SJSA1 (cell line): ENCODE results near the gene ABR. TPM values are rescaled to one million over a fixed set of nuclear protein-coding genes. Genes with fewer than 3 reads are reported as not detected.
"Not testable (repeated sequence)": the region's sequence is repeated elsewhere in the genome, so short reads cannot be mapped to it uniquely, and the experiment has no call there.

Experiments used
- DNase-seq, 2 experiments: peaks; one replicate each; pipeline ENCODE4 v3.0.0-alpha.2; 2015 to 2020; ENCODE audit warnings: low spot score in 2 of 2, low read depth in 1 of 2
- H3K27ac ChIP-seq: fragments of 250-450 bp; sonication (Bioruptor Pico); 2 replicates; pipeline ENCODE4 v1.5.1; 2020; ENCODE audit warnings: mild to moderate bottlenecking, moderate library complexity
- H3K27me3 ChIP-seq: fragments of 250-450 bp; sonication (Bioruptor Pico); replicated peaks from 2 replicates; pipeline ENCODE4 v1.5.1; 2020; ENCODE audit warnings: mild to moderate bottlenecking, moderate library complexity
- H3K36me3 ChIP-seq: fragments of 250-450 bp; sonication (Bioruptor Pico); 2 replicates; pipeline ENCODE4 v1.5.1; 2020; ENCODE audit warnings: mild to moderate bottlenecking
- H3K4me1 ChIP-seq: fragments of 250-450 bp; sonication (Bioruptor Pico); replicated peaks from 2 replicates; pipeline ENCODE4 v1.6.1; 2021; ENCODE audit warnings: mild to moderate bottlenecking
- H3K4me3 ChIP-seq: fragments of 250-450 bp; sonication (Bioruptor Pico); 2 replicates; pipeline ENCODE4 v1.5.1; 2020; ENCODE audit warnings: mild to moderate bottlenecking
- H3K9me3 ChIP-seq: fragments of 250-450 bp; sonication (Bioruptor Pico); replicated peaks from 2 replicates; pipeline ENCODE4 v1.5.1; 2020; ENCODE audit warnings: mild to moderate bottlenecking
- total RNA-seq: library from RNA; depleted of rRNA; stranded (reverse); fragments of >200 nt; shearing (Covaris generic); gene quantifications from 2 replicates; pipeline ENCODE4 v1.2.3, GENCODE V29; 2014

Gene ABR
- total RNA-seq, 1 experiment from 2014 or later = 16.7 TPM

- no peak for DNase-seq
- no peaks in the 10 kb centered on the region for H3K9me3 ChIP-seq
- H3K36me3 ChIP-seq = no peaks in the 10 kb centered on the region
- H3K27me3 ChIP-seq = no peaks in the 10 kb centered on the region
- H3K27ac ChIP-seq = no peak overlapping the region
- no peaks in the 10 kb centered on the region for H3K4me1 ChIP-seq
- no peak overlapping the region for H3K4me3 ChIP-seq
Observed at GRCh38 chr17:986322-986929, 193.4 kb downstream of the ABR start.

- H3K36me3 ChIP-seq = no peaks in the 10 kb centered on the region; the same call in 1 of the 2 replicates
- no peak overlapping the region for H3K4me3 ChIP-seq
- H3K4me1 ChIP-seq = peaks cover 9% of the 10 kb centered on the region
- no peak for DNase-seq
- H3K27ac ChIP-seq = no peak overlapping the region
- no peaks in the 10 kb centered on the region for H3K9me3 ChIP-seq
- no peaks in the 10 kb centered on the region for H3K27me3 ChIP-seq
Observed at GRCh38 chr17:983921-984320, 195.9 kb downstream of the ABR start.

- H3K4me1 ChIP-seq = peaks cover 20% of the 10 kb centered on the region
- no peak for DNase-seq
- peaks cover 7% of the 10 kb centered on the region; the same call in 1 of the 2 replicates for H3K36me3 ChIP-seq
- no peak overlapping the region for H3K27ac ChIP-seq
- H3K4me3 ChIP-seq = no peak overlapping the region
- peaks cover 6% of the 10 kb centered on the region; the same call in 1 of the 2 replicates for H3K27me3 ChIP-seq
- no peaks in the 10 kb centered on the region for H3K9me3 ChIP-seq
Observed at GRCh38 chr17:981292-981658, 198.5 kb downstream of the ABR start.

GRCh38 chr17:980406-981291, 199.1 kb downstream of the ABR start:
- peaks cover 6% of the 10 kb centered on the region; the same call in 1 of the 2 replicates for H3K27me3 ChIP-seq
- peak; percentile 70 to 76 for DNase-seq
- H3K36me3 ChIP-seq = peaks cover 7% of the 10 kb centered on the region; the same call in 1 of the 2 replicates
- no peaks in the 10 kb centered on the region for H3K9me3 ChIP-seq
- H3K4me3 ChIP-seq = no peak overlapping the region
- H3K4me1 ChIP-seq = peaks cover 20% of the 10 kb centered on the region
- H3K27ac ChIP-seq = no peak overlapping the region

GRCh38 chr17:979539-980405, 200.0 kb downstream of the ABR start, which contains the start of gene NXN:
TSS of gene NXN (minus strand) at chr17:979776.
- peaks cover 7% of the 10 kb centered on the region; the same call in 1 of the 2 replicates for H3K36me3 ChIP-seq
- H3K27ac ChIP-seq = peak within 1 kb of the TSS; percentile 45; the same call in 1 of the 2 replicates
- no peaks in the 10 kb centered on the region for H3K9me3 ChIP-seq
- peaks cover 6% of the 10 kb centered on the region; the same call in 1 of the 2 replicates for H3K27me3 ChIP-seq
- H3K4me1 ChIP-seq = peaks cover 20% of the 10 kb centered on the region
- peak within 1 kb of the TSS; percentile 97 for H3K4me3 ChIP-seq
- peak; percentile 78 to 91 for DNase-seq

- H3K36me3 ChIP-seq = peaks cover 7% of the 10 kb centered on the region; the same call in 1 of the 2 replicates
- H3K27ac ChIP-seq = no peak overlapping the region; the same call in 1 of the 2 replicates
- peaks cover 20% of the 10 kb centered on the region for H3K4me1 ChIP-seq
- no peaks in the 10 kb centered on the region for H3K9me3 ChIP-seq
- peaks cover 6% of the 10 kb centered on the region; the same call in 1 of the 2 replicates for H3K27me3 ChIP-seq
- no peak for DNase-seq
- peak overlapping the region; percentile 97 for H3K4me3 ChIP-seq
Observed at GRCh38 chr17:979212-979538, 200.6 kb downstream of the ABR start.

GRCh38 chr17:978103-979093, 201.4 kb downstream of the ABR start:
- DNase-seq = peak; percentile 37 to 51
- H3K4me3 ChIP-seq = peak overlapping the region; percentile 97
- peaks cover 20% of the 10 kb centered on the region for H3K4me1 ChIP-seq
- H3K27ac ChIP-seq = peak overlapping the region; percentile 45; the same call in 1 of the 2 replicates
- H3K27me3 ChIP-seq = peaks cover 6% of the 10 kb centered on the region; the same call in 1 of the 2 replicates
- no peaks in the 10 kb centered on the region for H3K9me3 ChIP-seq
- H3K36me3 ChIP-seq = peaks cover 7% of the 10 kb centered on the region; the same call in 1 of the 2 replicates

GRCh38 chr17:977166-977565, 202.6 kb downstream of the ABR start:
- peaks cover 20% of the 10 kb centered on the region for H3K4me1 ChIP-seq
- H3K9me3 ChIP-seq = no peaks in the 10 kb centered on the region
- no peak for DNase-seq
- H3K4me3 ChIP-seq = no peak overlapping the region
- peaks cover 6% of the 10 kb centered on the region; the same call in 1 of the 2 replicates for H3K27me3 ChIP-seq
- H3K27ac ChIP-seq = no peak overlapping the region
- H3K36me3 ChIP-seq = peaks cover 7% of the 10 kb centered on the region; the same call in 1 of the 2 replicates

- DNase-seq = no peak
- H3K27me3 ChIP-seq = peaks cover 6% of the 10 kb centered on the region; the same call in 1 of the 2 replicates
- H3K9me3 ChIP-seq = no peaks in the 10 kb centered on the region
- peaks cover 7% of the 10 kb centered on the region; the same call in 1 of the 2 replicates for H3K36me3 ChIP-seq
- H3K4me3 ChIP-seq = no peak overlapping the region
- H3K4me1 ChIP-seq = peaks cover 20% of the 10 kb centered on the region
- H3K27ac ChIP-seq = no peak overlapping the region
Observed at GRCh38 chr17:976312-976711, 203.5 kb downstream of the ABR start.

GRCh38 chr17:975371-975915, 204.3 kb downstream of the ABR start:
- H3K4me3 ChIP-seq = no peak overlapping the region
- no peak for DNase-seq
- peaks cover 6% of the 10 kb centered on the region; the same call in 1 of the 2 replicates for H3K27me3 ChIP-seq
- peaks cover 20% of the 10 kb centered on the region for H3K4me1 ChIP-seq
- peaks cover 7% of the 10 kb centered on the region; the same call in 1 of the 2 replicates for H3K36me3 ChIP-seq
- H3K9me3 ChIP-seq = no peaks in the 10 kb centered on the region
- H3K27ac ChIP-seq = no peak overlapping the region

- not testable (repeated sequence) for H3K27me3 ChIP-seq, H3K4me3 ChIP-seq, DNase-seq, H3K9me3 ChIP-seq, H3K36me3 ChIP-seq, H3K27ac ChIP-seq
- H3K4me1 ChIP-seq = peaks cover 14% of the 10 kb centered on the region
Observed at GRCh38 chr17:974778-975177, 205.0 kb downstream of the ABR start.

GRCh38 chr17:973053-973452, 206.7 kb downstream of the ABR start:
- DNase-seq = no peak
- Histone ChIP-seq H3K36me3 (0 out of 2 replicates have a peak, but pooled peaks cover under 1% of the 10 kb centered on the region), H3K9me3 (no peaks in the 10 kb centered on the region), H3K4me3 (no peak overlapping the region), H3K27ac (no peak overlapping the region), H3K4me1 (peaks cover 4% of the 10 kb centered on the region; the same call in 1 of the 2 replicates), H3K27me3 (peaks cover under 1% of the 10 kb centered on the region; the same call in 1 of the 2 replicates)
